ENCODE results near the gene HNRNPD. TPM values are rescaled to one million over a fixed set of nuclear protein-coding genes. Genes with fewer than 3 reads are reported as not detected.
"Not testable (repeated sequence)": the region's sequence is repeated elsewhere in the genome, so short reads cannot be mapped to it uniquely, and the experiment has no call there.

HNRNPD gene
- total RNA-seq, 2 donors from 2014 or later = 48.7 to 87.3 TPM

DNA sequence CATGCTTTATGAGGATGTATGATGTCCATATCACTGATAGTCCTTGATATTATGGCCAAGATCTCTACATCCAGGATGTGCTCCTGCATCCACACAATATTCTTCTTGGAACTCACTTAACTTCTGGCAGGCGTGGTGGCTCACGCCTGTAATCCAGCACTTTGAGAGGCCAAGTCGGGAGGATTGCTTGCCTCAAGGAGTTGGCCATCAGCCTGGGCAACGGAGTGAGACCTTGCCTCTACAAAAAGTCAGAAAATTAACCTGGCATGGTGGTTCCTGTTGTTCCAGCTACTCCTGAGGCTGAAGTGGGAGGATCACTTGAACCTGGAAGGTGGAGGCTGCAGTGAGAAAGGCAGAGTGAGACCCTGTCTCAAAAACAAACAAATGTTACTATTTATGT, 2.3 kb upstream of the HNRNPD start:
- no peaks in the 10 kb centered on the region for H3K9me3 ChIP-seq
- H3K27me3 ChIP-seq (replicated peaks; ENCODE audit: insufficient read depth) = no peaks in the 10 kb centered on the region
- TF ChIP-seq POLR2A (IDR thresholded peaks at IDR 0.05) = no peak
- TF ChIP-seq POLR2AphosphoS5 (IDR thresholded peaks at IDR 0.05) = no peak
- TF ChIP-seq, protein P1, sequence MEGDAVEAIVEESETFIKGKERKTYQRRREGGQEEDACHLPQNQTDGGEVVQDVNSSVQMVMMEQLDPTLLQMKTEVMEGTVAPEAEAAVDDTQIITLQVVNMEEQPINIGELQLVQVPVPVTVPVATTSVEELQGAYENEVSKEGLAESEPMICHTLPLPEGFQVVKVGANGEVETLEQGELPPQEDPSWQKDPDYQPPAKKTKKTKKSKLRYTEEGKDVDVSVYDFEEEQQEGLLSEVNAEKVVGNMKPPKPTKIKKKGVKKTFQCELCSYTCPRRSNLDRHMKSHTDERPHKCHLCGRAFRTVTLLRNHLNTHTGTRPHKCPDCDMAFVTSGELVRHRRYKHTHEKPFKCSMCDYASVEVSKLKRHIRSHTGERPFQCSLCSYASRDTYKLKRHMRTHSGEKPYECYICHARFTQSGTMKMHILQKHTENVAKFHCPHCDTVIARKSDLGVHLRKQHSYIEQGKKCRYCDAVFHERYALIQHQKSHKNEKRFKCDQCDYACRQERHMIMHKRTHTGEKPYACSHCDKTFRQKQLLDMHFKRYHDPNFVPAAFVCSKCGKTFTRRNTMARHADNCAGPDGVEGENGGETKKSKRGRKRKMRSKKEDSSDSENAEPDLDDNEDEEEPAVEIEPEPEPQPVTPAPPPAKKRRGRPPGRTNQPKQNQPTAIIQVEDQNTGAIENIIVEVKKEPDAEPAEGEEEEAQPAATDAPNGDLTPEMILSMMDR (IDR thresholded peaks at IDR 0.05) = no peak
- no peak overlapping the region for H3K27ac ChIP-seq
- H3K4me3 ChIP-seq = no peak overlapping the region
- H3K4me1 ChIP-seq (replicated peaks) = no peaks in the 10 kb centered on the region
- DNase-seq (ENCODE audit: low spot score) = no peak
- no peaks in the 10 kb centered on the region for H3K36me3 ChIP-seq
- 92% methylated on average over 4 of the region's 4 CpGs for WGBS
- intact Hi-C loops (cut with DNase I) = loop anchor here (10.0 kb wide), 1 partner anchor 659 kb away; the partner anchor contains the start of gene COPS4

- under 1% methylated on average over 50 of the region's 50 CpGs for WGBS
- intact Hi-C loops (cut with DNase I) = loop anchor here (5.0 to 10.0 kb wide), 4 partner anchors 91 to 909 kb away; partner anchors contain the start of genes COPS4, COQ2 and SEC31A
Observed at GRCh38 chr4:82373486-82373815, 340 bp downstream of the HNRNPD start.

DNA sequence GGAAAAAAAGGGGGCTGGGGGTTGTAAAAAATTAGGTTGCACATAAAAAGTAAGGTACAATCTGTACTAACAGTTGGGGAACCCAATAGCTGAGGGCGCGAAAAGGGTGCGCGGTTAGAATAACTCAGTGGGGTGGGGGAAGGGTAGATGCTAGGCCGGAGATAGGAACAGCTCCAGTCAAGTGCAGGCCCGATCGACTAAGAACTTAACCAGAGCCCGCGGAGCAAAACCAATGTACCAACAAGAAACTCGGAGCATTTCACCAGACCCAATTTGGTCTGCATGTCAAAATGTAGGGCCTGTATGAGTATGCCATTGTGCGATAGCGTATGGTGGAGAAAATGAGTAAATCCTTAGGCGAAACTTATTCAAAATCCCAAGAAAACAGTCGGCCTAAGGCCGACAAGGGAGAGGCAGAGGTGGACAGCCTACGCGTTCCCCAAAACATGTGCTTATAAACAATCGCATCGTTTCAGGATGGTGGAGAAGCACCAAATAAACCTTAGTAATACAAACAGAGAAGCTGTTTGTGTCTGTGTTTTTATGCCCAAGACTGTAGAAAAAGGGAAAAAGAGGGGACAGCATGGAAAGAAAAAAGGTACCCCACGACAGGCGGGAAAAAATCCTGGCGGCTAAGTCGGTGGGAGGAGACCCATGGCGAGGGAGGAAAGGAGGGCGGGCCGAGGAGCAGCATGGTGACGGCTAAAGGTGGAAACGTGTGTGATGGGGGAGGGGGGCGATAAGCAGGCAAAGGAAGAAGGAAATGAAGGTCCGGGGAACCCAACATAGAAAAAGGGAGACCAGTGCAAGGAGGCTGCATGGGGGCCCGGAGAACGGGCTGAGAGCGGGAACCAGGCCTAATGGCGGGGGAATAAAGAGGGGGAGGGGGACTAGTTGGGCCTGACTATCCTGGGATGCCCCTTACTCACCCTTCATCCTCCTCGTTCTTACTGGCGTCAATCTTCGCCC, 990 bp downstream of the HNRNPD start:
- H3K4me3 ChIP-seq = peak overlapping the region; percentile 97 to 100
- peaks cover 2% of the 10 kb centered on the region for H3K4me1 ChIP-seq (replicated peaks)
- DNase-seq (ENCODE audit: low spot score) = peak; percentile 76

More at GRCh38 chr4:82373486-82373815, 340 bp downstream of the HNRNPD start:
- TF ChIP-seq POLR2AphosphoS5 (IDR thresholded peaks at IDR 0.05) (no peak), POLR2A (IDR thresholded peaks at IDR 0.05) (no peak)
- Histone ChIP-seq H3K36me3 (no peaks in the 10 kb centered on the region), H3K27ac (peak overlapping the region; percentile 99 to 100), H3K9me3 (no peaks in the 10 kb centered on the region), H3K27me3 (replicated peaks; ENCODE audit: insufficient read depth) (no peaks in the 10 kb centered on the region), H3K4me3 (peak overlapping the region; percentile 97 to 100), H3K4me1 (replicated peaks) (peaks cover 2% of the 10 kb centered on the region)
- DNase-seq (ENCODE audit: low spot score) = no peak

GRCh38 chr4:82371497-82371896, 2.3 kb downstream of the HNRNPD start:
- no peak for DNase-seq (ENCODE audit: low spot score)
- TF ChIP-seq POLR2A (IDR thresholded peaks at IDR 0.05) (no peak), POLR2AphosphoS5 (IDR thresholded peaks at IDR 0.05) (no peak)
- TF ChIP-seq, protein P1 (IDR thresholded peaks at IDR 0.05) = no peak
- under 1% methylated on average over 8 of the region's 8 CpGs for WGBS
- Histone ChIP-seq H3K27ac (peak overlapping the region in 1 of 2 donors; percentile 99), H3K4me3 (peak overlapping the region; percentile 97 to 100), H3K27me3 (replicated peaks; ENCODE audit: insufficient read depth) (no peaks in the 10 kb centered on the region), H3K36me3 (no peaks in the 10 kb centered on the region), H3K4me1 (replicated peaks) (peaks cover 2% of the 10 kb centered on the region), H3K9me3 (no peaks in the 10 kb centered on the region)
- intact Hi-C loops (cut with DNase I) = loop anchor here (5.0 to 10.0 kb wide), 4 partner anchors 89 to 911 kb away; partner anchors contain the start of genes COPS4, COQ2 and SEC31A

More for the DNA sequence above, 990 bp downstream of the HNRNPD start:
- H3K27ac ChIP-seq = peak overlapping the region; percentile 99 to 100
- no peaks in the 10 kb centered on the region for H3K9me3 ChIP-seq
- TF ChIP-seq POLR2A (IDR thresholded peaks at IDR 0.05) = peak; percentile 50
- TF ChIP-seq, protein P1 (IDR thresholded peaks at IDR 0.05) = peak in 1 of 4 experiments; percentile 17
- TF ChIP-seq POLR2AphosphoS5 (IDR thresholded peaks at IDR 0.05) = no peak
- no peaks in the 10 kb centered on the region for H3K36me3 ChIP-seq
- WGBS = under 1% methylated on average over 37 of the region's 37 CpGs
- intact Hi-C loops (cut with DNase I) = loop anchor here (5.0 to 10.0 kb wide), 4 partner anchors 90 to 910 kb away; partner anchors contain the start of genes COPS4, COQ2 and SEC31A
- H3K27me3 ChIP-seq (replicated peaks; ENCODE audit: insufficient read depth) = no peaks in the 10 kb centered on the region

GRCh38 chr4:82367438-82368097, 6.2 kb downstream of the HNRNPD start:
- H3K9me3 ChIP-seq = no peaks in the 10 kb centered on the region
- H3K4me3 ChIP-seq = no peak overlapping the region
- H3K36me3 ChIP-seq = no peaks in the 10 kb centered on the region
- WGBS = 57% methylated on average over 5 of the region's 5 CpGs
- H3K4me1 ChIP-seq (replicated peaks) = peaks cover 2% of the 10 kb centered on the region
- H3K27me3 ChIP-seq (replicated peaks; ENCODE audit: insufficient read depth) = no peaks in the 10 kb centered on the region
- H3K27ac ChIP-seq = no peak overlapping the region
- intact Hi-C loops (cut with DNase I) = no loop called here
- DNase-seq (ENCODE audit: low spot score) = no peak
- TF ChIP-seq, protein P1 (IDR thresholded peaks at IDR 0.05) = no peak
- TF ChIP-seq POLR2A (IDR thresholded peaks at IDR 0.05) (no peak), POLR2AphosphoS5 (IDR thresholded peaks at IDR 0.05) (no peak)

DNA sequence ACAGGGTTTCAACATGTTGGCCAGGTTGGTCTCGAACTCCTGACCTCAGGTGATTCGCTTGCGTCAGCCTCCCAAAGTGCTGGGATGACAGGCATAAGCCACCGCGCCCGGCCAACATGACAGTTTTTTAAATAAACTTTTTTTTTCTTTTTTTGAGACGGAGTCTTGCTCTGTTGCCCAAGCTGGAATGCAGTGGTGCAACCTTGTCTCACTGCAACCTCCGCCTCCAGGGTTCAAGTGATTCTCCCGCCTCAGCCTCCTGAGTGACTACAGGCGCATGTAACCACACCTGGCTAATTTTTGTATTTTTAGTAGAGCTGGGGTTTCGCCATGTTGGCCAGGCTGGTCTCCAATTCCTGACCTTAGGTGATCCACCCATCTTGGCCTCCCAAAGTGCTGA, 7.4 kb downstream of the HNRNPD start:
- H3K9me3 ChIP-seq; H3K27me3 ChIP-seq (replicated peaks; ENCODE audit: insufficient read depth); H3K36me3 ChIP-seq; H3K27ac ChIP-seq; H3K4me1 ChIP-seq (replicated peaks); intact Hi-C loops (cut with DNase I); DNase-seq (ENCODE audit: low spot score); H3K4me3 ChIP-seq: not testable (repeated sequence)
- 93% methylated on average over 11 of the region's 11 CpGs for WGBS
